ENCODE measurements around the gene GABRD. TPM values are rescaled to one million over a fixed set of nuclear protein-coding genes. Genes with fewer than 3 reads are reported as not detected.

GABRD gene
- total and polyA plus RNA-seq, 2 experiments from 2014 or later: 2.1 to 5.1 TPM

DNA sequence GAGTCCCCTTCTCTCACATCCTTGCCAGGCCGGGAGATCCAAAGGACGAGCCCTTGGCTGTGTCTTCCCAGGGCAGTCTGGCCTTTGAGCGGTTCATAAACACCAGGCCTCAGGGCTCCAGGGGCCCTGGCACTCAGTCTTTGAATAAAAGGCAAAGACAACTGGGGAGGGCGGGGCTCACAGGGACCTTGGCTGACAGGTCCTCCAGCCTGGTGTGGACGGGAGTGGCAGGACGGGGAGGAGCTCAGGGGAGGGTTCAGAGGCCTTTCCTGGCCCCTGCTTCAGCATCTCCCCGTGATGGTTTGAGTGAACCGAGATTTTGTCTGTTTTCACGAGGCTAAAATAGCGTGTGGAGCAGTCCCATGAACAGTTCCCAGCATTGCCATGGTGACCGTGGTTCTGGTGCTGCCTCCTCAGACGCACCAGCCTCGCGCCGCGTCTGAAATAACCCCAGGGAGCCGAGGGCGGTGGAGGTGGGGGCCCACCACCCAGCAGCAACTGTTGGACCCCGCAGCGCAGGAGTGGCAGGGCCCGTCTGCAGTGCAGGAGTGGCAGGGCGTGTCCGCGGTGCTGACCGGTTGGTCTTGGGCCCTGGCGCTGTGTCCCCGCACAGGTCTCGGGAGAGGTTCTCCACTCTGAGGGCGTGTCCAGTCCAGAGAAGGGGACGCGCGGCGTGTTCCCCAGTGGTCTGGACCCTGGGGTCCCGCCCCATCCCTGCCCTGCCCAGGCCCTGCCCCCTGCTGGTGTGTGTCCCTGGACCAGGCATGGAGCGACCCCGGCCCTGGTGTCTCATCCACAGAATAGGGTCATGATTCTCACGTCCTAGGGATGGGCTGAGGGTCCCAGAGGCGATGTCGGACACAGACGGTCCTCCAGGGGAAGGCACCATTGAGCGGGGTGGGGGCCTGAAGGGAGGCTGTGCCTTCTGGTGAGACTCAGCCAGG is 24.0 kb downstream of the GABRD start:
- Histone ChIP-seq H3K79me2 (replicated peaks; ENCODE audit: insufficient read depth) (no peaks in the 10 kb centered on the region), H3K4me3 (no peak overlapping the region), H3K9me2 (ENCODE audit: insufficient read depth) (no peaks in the 10 kb centered on the region), H3K36me3 (ENCODE audit: insufficient read depth) (no peaks in the 10 kb centered on the region), H3K27ac (ENCODE audit: low read depth) (no peak overlapping the region), H3K27me3 (ENCODE audit: insufficient read depth) (no peaks in the 10 kb centered on the region), H2AFZ (no peak overlapping the region), H3F3A (replicated peaks; ENCODE audit: low read depth) (0 out of 2 replicates have a peak, but pooled peaks cover 5% of the 10 kb centered on the region), H3K4me2 (no peak overlapping the region), H4K20me1 (replicated peaks; ENCODE audit: insufficient read depth) (no peaks in the 10 kb centered on the region), H3K4me1 (ENCODE audit: insufficient read depth) (peaks cover 14% of the 10 kb centered on the region; the same call in 1 of the 2 replicates)
- TF ChIP-seq, protein P1, sequence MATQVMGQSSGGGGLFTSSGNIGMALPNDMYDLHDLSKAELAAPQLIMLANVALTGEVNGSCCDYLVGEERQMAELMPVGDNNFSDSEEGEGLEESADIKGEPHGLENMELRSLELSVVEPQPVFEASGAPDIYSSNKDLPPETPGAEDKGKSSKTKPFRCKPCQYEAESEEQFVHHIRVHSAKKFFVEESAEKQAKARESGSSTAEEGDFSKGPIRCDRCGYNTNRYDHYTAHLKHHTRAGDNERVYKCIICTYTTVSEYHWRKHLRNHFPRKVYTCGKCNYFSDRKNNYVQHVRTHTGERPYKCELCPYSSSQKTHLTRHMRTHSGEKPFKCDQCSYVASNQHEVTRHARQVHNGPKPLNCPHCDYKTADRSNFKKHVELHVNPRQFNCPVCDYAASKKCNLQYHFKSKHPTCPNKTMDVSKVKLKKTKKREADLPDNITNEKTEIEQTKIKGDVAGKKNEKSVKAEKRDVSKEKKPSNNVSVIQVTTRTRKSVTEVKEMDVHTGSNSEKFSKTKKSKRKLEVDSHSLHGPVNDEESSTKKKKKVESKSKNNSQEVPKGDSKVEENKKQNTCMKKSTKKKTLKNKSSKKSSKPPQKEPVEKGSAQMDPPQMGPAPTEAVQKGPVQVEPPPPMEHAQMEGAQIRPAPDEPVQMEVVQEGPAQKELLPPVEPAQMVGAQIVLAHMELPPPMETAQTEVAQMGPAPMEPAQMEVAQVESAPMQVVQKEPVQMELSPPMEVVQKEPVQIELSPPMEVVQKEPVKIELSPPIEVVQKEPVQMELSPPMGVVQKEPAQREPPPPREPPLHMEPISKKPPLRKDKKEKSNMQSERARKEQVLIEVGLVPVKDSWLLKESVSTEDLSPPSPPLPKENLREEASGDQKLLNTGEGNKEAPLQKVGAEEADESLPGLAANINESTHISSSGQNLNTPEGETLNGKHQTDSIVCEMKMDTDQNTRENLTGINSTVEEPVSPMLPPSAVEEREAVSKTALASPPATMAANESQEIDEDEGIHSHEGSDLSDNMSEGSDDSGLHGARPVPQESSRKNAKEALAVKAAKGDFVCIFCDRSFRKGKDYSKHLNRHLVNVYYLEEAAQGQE (IDR thresholded peaks at IDR 0.05; ENCODE audit: unreplicated experiment): no peak
- TF ChIP-seq, protein P2, sequence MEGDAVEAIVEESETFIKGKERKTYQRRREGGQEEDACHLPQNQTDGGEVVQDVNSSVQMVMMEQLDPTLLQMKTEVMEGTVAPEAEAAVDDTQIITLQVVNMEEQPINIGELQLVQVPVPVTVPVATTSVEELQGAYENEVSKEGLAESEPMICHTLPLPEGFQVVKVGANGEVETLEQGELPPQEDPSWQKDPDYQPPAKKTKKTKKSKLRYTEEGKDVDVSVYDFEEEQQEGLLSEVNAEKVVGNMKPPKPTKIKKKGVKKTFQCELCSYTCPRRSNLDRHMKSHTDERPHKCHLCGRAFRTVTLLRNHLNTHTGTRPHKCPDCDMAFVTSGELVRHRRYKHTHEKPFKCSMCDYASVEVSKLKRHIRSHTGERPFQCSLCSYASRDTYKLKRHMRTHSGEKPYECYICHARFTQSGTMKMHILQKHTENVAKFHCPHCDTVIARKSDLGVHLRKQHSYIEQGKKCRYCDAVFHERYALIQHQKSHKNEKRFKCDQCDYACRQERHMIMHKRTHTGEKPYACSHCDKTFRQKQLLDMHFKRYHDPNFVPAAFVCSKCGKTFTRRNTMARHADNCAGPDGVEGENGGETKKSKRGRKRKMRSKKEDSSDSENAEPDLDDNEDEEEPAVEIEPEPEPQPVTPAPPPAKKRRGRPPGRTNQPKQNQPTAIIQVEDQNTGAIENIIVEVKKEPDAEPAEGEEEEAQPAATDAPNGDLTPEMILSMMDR (conservative IDR thresholded peaks at IDR 0.05; ENCODE audit: low read depth in 2 of 2): peak in 1 of 2 experiments; percentile 38; a peak in 2 of 4 replicates
- Mint-ChIP-seq H3K4me1 (peaks cover 7% of the 10 kb centered on the region), H3K4me3 (no peak overlapping the region), H3K36me3 (ENCODE audit: low read depth) (no peaks in the 10 kb centered on the region; the same call in 2 of the 3 replicates), H3K27ac (no peak overlapping the region), H3K9me3 (no peaks in the 10 kb centered on the region; the same call in 2 of the 3 replicates), H3K27me3 (ENCODE audit: insufficient read depth, low read depth, poor library complexity) (peaks cover 22% of the 10 kb centered on the region)
- DNase-seq (ENCODE audit: low spot score) (no peak), ATAC-seq (no peak)

DNA sequence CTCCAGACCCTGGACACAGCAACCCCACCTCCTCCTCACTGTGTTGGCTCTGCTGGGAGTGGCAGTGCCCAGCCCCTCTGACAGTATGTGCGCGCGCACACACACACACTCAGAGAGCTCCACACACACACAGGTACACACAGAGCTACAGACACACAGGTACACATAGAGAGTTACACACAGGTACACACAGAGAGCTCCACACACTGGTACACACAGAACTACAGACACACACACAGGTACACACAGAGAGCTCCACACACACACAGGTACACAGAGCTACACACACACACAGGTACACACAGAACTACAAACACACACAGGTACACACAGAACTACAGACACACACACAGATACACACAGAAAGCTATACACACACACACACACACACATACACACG is 24.7 kb downstream of the GABRD start:
- peaks cover 9% of the 10 kb centered on the region for H3F3A ChIP-seq (replicated peaks; ENCODE audit: low read depth)
- peaks cover 13% of the 10 kb centered on the region for H3K4me1 Mint-ChIP-seq
- H3K36me3 Mint-ChIP-seq (ENCODE audit: low read depth): peaks cover under 1% of the 10 kb centered on the region; the same call in 1 of the 3 replicates
- H4K20me1 ChIP-seq (replicated peaks; ENCODE audit: insufficient read depth): no peaks in the 10 kb centered on the region
- peaks cover 27% of the 10 kb centered on the region for H3K27me3 Mint-ChIP-seq (ENCODE audit: insufficient read depth, low read depth, poor library complexity)
- no peaks in the 10 kb centered on the region for H3K9me2 ChIP-seq (ENCODE audit: insufficient read depth)
- no peak overlapping the region for H3K4me3 ChIP-seq
- no peak for DNase-seq (ENCODE audit: low spot score)
- no peaks in the 10 kb centered on the region for H3K36me3 ChIP-seq (ENCODE audit: insufficient read depth)
- H3K79me2 ChIP-seq (replicated peaks; ENCODE audit: insufficient read depth): no peaks in the 10 kb centered on the region
- no peaks in the 10 kb centered on the region for H3K27me3 ChIP-seq (ENCODE audit: insufficient read depth)
- peaks cover 21% of the 10 kb centered on the region; the same call in 1 of the 2 replicates for H3K4me1 ChIP-seq (ENCODE audit: insufficient read depth)
- no peak overlapping the region for H3K27ac ChIP-seq (ENCODE audit: low read depth)
- ATAC-seq: no peak
- H3K4me2 ChIP-seq: no peak overlapping the region
- H3K27ac Mint-ChIP-seq: no peak overlapping the region
- H3K9me3 Mint-ChIP-seq: no peaks in the 10 kb centered on the region; the same call in 1 of the 3 replicates
- peak overlapping the region; percentile 26 for H3K4me3 Mint-ChIP-seq
- no peak overlapping the region for H2AFZ ChIP-seq
- no peak for TF ChIP-seq CREB1 (CRISPR knock-in tag; IDR thresholded peaks at IDR 0.05; ENCODE audit: low read depth)
- TF ChIP-seq, protein P2 (conservative IDR thresholded peaks at IDR 0.05; ENCODE audit: low read depth in 2 of 2): no peak
- TF ChIP-seq, protein P3, sequence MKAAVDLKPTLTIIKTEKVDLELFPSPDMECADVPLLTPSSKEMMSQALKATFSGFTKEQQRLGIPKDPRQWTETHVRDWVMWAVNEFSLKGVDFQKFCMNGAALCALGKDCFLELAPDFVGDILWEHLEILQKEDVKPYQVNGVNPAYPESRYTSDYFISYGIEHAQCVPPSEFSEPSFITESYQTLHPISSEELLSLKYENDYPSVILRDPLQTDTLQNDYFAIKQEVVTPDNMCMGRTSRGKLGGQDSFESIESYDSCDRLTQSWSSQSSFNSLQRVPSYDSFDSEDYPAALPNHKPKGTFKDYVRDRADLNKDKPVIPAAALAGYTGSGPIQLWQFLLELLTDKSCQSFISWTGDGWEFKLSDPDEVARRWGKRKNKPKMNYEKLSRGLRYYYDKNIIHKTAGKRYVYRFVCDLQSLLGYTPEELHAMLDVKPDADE (IDR thresholded peaks at IDR 0.05): no peak
- TF ChIP-seq JUNB (IDR thresholded peaks at IDR 0.05; ENCODE audit: unreplicated experiment): no peak
- TF ChIP-seq EZH2phosphoT487 (IDR thresholded peaks at IDR 0.05; ENCODE audit: unreplicated experiment): no peak
- no peak for TF ChIP-seq EZH2 (IDR thresholded peaks at IDR 0.05; ENCODE audit: low read depth, unreplicated experiment)
- TF ChIP-seq, protein P1 (IDR thresholded peaks at IDR 0.05; ENCODE audit: unreplicated experiment): no peak
- no peak for TF ChIP-seq POLR2AphosphoS5 (IDR thresholded peaks at IDR 0.05; ENCODE audit: low read depth)
